Right ventricle myocardium inferior (tissue), 1 donor: ENCODE measurements around the gene TGFBR3L. TPM values are rescaled to one million over a fixed set of nuclear protein-coding genes. Genes with fewer than 3 reads are reported as not detected.
A peak's percentile ranks its signal among the peaks of the same experiment; 100 is the strongest.
"Not testable (repeated sequence)": the region's sequence is repeated elsewhere in the genome, so short reads cannot be mapped to it uniquely, and the experiment has no call there.

Experiments used
- ATAC-seq: fragments of 200-7000 bp; cut with Tn5 transposase; one replicate; pipeline ENCODE4 v1.9.1; 2020; ENCODE audit warnings: mild to moderate bottlenecking, moderate library complexity
- DNase-seq: peaks from one replicate; pipeline ENCODE4 v3.0.0; 2021; ENCODE audit errors: missing footprints
- intact Hi-C: fragments of 100-400 bp; cut with DNase I; formaldehyde crosslinking; loops from one replicate; pipeline ENCODE4 v1.11.0; 2022
- total RNA-seq: library from RNA; stranded (reverse); fragmentation: NEBNext Ultra II Directional; extraction: Animal tissue kit (Norgen Biotek cat#: 25700); gene quantifications from one replicate; pipeline ENCODE4 v1.2.1, GENCODE V29; 2021
- donor health status: DM: no; HTN: yes; CAD: no; lungs with severe emphysema.

Gene TGFBR3L
- total RNA-seq, 1 donor from 2014 or later, result 7.2 TPM

- DNase-seq (no peak), ATAC-seq (no peak)
- intact Hi-C loops, result no loop called here
These were observed 8.9 kb downstream of the TGFBR3L start for GRCh38 chr19:7923295-7924191.

GRCh38 chr19:7924241-7924640 is 9.6 kb downstream of the TGFBR3L start:
- ATAC-seq, result no peak
- intact Hi-C loops, result no loop called here
- DNase-seq, result no peak

GRCh38 chr19:7924651-7925170 is 10.1 kb downstream of the TGFBR3L start:
- no peak for ATAC-seq
- intact Hi-C loops, result no loop called here
- DNase-seq, result no peak

GRCh38 chr19:7925171-7925851 is 10.7 kb downstream of the TGFBR3L start:
- intact Hi-C loops, result no loop called here
- ATAC-seq (no peak), DNase-seq (no peak)

GRCh38 chr19:7926021-7926726 is 11.5 kb downstream of the TGFBR3L start, which contains the start of gene CTXN1:
Gene CTXN1 (minus strand): TSS chr19:7926135. CDS start chr19:7925538, 597 bp downstream.
- DNase-seq (no peak), ATAC-seq (peak; percentile 29)
- intact Hi-C loops, result no loop called here

- intact Hi-C loops, result no loop called here
- ATAC-seq (no peak), DNase-seq (no peak)
These were observed 12.3 kb downstream of the TGFBR3L start for GRCh38 chr19:7926727-7927604.

GRCh38 chr19:7927605-7928333 is 13.1 kb downstream of the TGFBR3L start:
- intact Hi-C loops, result no loop called here
- DNase-seq (no peak), ATAC-seq (no peak)

GRCh38 chr19:7928334-7928706 is 13.7 kb downstream of the TGFBR3L start:
- ATAC-seq, result no peak
- no peak for DNase-seq
- intact Hi-C loops, result no loop called here

GRCh38 chr19:7928741-7929701 is 14.4 kb downstream of the TGFBR3L start:
- ATAC-seq, result no peak
- intact Hi-C loops, result no loop called here
- no peak for DNase-seq

GRCh38 chr19:7930030-7930429 is 15.4 kb downstream of the TGFBR3L start:
- intact Hi-C loops, DNase-seq, ATAC-seq: not testable (repeated sequence)

GRCh38 chr19:7930765-7931164 is 16.1 kb downstream of the TGFBR3L start:
- ATAC-seq (no peak), DNase-seq (no peak)
- intact Hi-C loops, result no loop called here

- intact Hi-C loops, result no loop called here
- no peak for DNase-seq
These were observed 16.8 kb downstream of the TGFBR3L start for GRCh38 chr19:7931221-7932061.

GRCh38 chr19:7932276-7932929 is 17.8 kb downstream of the TGFBR3L start:
- intact Hi-C loops, result no loop called here
- ATAC-seq, result no peak
- DNase-seq, result peak; percentile 59

More at GRCh38 chr19:7931221-7932061, 16.8 kb downstream of the TGFBR3L start:
- ATAC-seq, result no peak

- peak; percentile 52 for DNase-seq
- intact Hi-C loops, result no loop called here
- no peak for ATAC-seq
These were observed 18.3 kb downstream of the TGFBR3L start for GRCh38 chr19:7932930-7933300.

- ATAC-seq, result no peak
- DNase-seq, result no peak
- intact Hi-C loops, result no loop called here
These were observed 18.8 kb downstream of the TGFBR3L start for GRCh38 chr19:7933411-7933810.
